ENCODE data around the gene DTNBP1. TPM values are rescaled to one million over a fixed set of nuclear protein-coding genes. Genes with fewer than 3 reads are reported as not detected.

Gene DTNBP1
- total and polyA plus RNA-seq, 11 donors: 7.0 to 38.4 (median 18.5) TPM

DNA sequence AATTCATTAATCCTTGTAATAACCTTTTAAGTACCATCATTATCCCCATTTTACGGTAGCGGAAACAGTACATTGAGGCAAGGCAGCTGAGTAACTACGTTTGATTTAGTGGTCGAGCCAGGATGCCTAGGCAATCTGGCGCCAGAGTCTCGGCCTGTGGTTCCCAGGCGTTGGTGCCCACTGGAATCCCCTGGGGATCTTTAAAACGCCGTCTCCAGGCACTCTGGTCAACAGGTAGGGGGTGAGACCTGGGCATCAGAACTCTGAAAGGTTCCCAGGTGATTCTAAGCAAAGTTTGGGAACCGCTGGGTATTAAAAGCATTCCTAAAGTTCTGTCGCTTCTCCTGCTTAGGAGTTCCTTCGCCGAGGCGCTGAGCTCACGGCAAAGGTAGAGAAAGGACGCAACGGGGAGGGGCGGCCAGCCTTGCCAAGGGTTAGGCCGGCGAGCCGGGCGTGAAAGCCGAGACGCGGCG, 939 bp downstream of the DTNBP1 start:
- H3K27me3 ChIP-seq: no peaks in the 10 kb centered on the region
- H3K4me3 ChIP-seq: peak overlapping the region; percentile 49 to 99 (median 91)
- ATAC-seq (no peak), DNase-seq (no peak)
- WGBS, 4 donors: 12 to 14% (median 13%) methylated on average over 26 of the region's 26 CpGs
- H3K27ac ChIP-seq: peak overlapping the region in 11 of 12 donors; percentile 59 to 94 (median 86)
- intact Hi-C loops (cut with DNase I): no loop called here
- peaks cover 0 to 19% (median 5%) of the 10 kb centered on the region in 12 donors for H3K4me1 ChIP-seq
- TF ChIP-seq, protein P1, sequence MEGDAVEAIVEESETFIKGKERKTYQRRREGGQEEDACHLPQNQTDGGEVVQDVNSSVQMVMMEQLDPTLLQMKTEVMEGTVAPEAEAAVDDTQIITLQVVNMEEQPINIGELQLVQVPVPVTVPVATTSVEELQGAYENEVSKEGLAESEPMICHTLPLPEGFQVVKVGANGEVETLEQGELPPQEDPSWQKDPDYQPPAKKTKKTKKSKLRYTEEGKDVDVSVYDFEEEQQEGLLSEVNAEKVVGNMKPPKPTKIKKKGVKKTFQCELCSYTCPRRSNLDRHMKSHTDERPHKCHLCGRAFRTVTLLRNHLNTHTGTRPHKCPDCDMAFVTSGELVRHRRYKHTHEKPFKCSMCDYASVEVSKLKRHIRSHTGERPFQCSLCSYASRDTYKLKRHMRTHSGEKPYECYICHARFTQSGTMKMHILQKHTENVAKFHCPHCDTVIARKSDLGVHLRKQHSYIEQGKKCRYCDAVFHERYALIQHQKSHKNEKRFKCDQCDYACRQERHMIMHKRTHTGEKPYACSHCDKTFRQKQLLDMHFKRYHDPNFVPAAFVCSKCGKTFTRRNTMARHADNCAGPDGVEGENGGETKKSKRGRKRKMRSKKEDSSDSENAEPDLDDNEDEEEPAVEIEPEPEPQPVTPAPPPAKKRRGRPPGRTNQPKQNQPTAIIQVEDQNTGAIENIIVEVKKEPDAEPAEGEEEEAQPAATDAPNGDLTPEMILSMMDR (IDR thresholded peaks at IDR 0.05): no peak
- no peak for TF ChIP-seq POLR2A (IDR thresholded peaks at IDR 0.05)
- H3K9me3 ChIP-seq: no peaks in the 10 kb centered on the region
- peaks cover 0 to 5% (median 0%) of the 10 kb centered on the region in 9 donors for H3K36me3 ChIP-seq

DNA sequence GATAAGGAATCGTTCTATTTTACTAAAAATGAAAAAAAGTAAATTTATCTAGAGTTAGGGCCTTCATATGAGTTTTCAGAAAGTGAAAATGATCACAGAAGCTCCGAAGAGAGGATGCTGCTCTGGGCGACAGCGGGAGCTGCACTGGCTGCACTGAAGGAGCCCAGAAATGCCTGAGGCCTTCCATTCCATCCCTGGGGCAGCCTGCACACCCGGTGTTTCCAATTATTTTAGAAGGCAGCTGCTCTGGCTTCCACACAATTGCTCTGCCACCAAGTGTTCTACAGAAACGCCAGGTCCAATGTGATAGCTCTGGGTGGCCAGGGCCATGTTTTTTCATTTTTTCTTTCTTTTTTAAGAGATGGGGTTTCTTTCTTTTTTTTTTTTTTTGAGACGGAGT, 3.6 kb downstream of the DTNBP1 start:
- Histone ChIP-seq H3K4me1 (peaks cover 0 to 36% (median 5%) of the 10 kb centered on the region in 12 donors), H3K36me3 (peaks cover 0 to 5% (median 0%) of the 10 kb centered on the region in 9 donors), H3K27me3 (no peaks in the 10 kb centered on the region), H3K27ac (no peak overlapping the region), H3K4me3 (no peak overlapping the region), H3K9me3 (no peaks in the 10 kb centered on the region)
- intact Hi-C loops (cut with DNase I): no loop called here
- DNase-seq: no peak
- no peak for ATAC-seq
- 83 to 91% (median 89%) methylated on average over 7 of the region's 7 CpGs for WGBS, 4 donors
- TF ChIP-seq, protein P1 (IDR thresholded peaks at IDR 0.05): no peak
- TF ChIP-seq POLR2A (IDR thresholded peaks at IDR 0.05): no peak

DNA sequence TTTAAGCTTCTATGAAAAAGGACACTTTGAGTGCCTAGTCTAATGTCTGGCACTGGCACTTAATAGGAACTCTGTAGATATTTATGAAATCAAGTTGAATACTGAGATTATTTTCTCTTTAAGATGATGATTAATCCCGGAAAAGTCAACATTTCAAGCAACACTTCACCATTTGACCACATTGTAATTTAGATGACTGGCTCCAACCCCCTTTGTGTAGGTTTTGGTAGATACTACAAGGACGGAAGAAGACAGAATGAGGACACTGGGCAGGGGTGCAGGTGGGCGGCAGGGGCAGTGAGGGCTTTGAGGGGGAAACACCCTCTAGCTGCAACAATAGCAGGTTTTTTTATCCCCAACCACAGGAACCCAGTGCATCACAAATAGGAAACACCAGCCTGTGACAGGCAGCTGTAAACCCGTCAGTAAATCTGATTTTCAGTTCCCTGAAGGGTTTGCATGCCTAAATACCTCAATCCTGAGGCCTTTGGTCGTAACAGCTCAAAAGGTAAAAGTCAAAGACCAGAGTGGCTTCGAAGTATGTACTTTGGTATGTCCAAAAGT, 4.6 kb downstream of the DTNBP1 start:
- no peak overlapping the region for H3K27ac ChIP-seq
- TF ChIP-seq, protein P1 (IDR thresholded peaks at IDR 0.05): no peak
- no peak for TF ChIP-seq POLR2A (IDR thresholded peaks at IDR 0.05)
- no peaks in the 10 kb centered on the region for H3K27me3 ChIP-seq
- no peak overlapping the region for H3K4me3 ChIP-seq
- H3K36me3 ChIP-seq: peaks cover 0 to 5% (median 0%) of the 10 kb centered on the region in 9 donors
- no peak for DNase-seq
- WGBS, 4 donors: 84 to 92% (median 90%) methylated on average over 6 of the region's 6 CpGs
- no peaks in the 10 kb centered on the region for H3K9me3 ChIP-seq
- intact Hi-C loops (cut with DNase I): no loop called here
- peaks cover 0 to 40% (median 8%) of the 10 kb centered on the region in 12 donors for H3K4me1 ChIP-seq
- no peak for ATAC-seq

GRCh38 chr6:15657290-15657689, 5.5 kb downstream of the DTNBP1 start:
- TF ChIP-seq POLR2A (IDR thresholded peaks at IDR 0.05): no peak
- TF ChIP-seq, protein P1 (IDR thresholded peaks at IDR 0.05): no peak
- Histone ChIP-seq H3K36me3 (peaks cover 0 to 5% (median 0%) of the 10 kb centered on the region in 9 donors), H3K27ac (no peak overlapping the region), H3K4me3 (no peak overlapping the region), H3K9me3 (no peaks in the 10 kb centered on the region), H3K4me1 (peaks cover 0 to 40% (median 8%) of the 10 kb centered on the region in 12 donors), H3K27me3 (no peaks in the 10 kb centered on the region)
- WGBS, 4 donors: 90 to 96% (median 94%) methylated on average over 2 of the region's 2 CpGs
- intact Hi-C loops (cut with DNase I): no loop called here
- DNase-seq (no peak), ATAC-seq (no peak)
